Measurements from ENCODE around the gene ZMYM2.

ZMYM2 gene

GRCh38 chr13:20080377-20081164, 122.0 kb downstream of the ZMYM2 start:
- no peaks in the 10 kb centered on the region for H4K20me1 ChIP-seq (ENCODE audit: insufficient read depth, low read length)
- peaks cover 66% of the 10 kb centered on the region for H3K36me3 ChIP-seq (ENCODE audit: insufficient read depth, low read length)
- no peaks in the 10 kb centered on the region for H3K4me1 ChIP-seq (ENCODE audit: insufficient read depth, low read length)
- no peak overlapping the region for H3K9ac ChIP-seq (ENCODE audit: low read depth, low read length)
- no peak for ATAC-seq (ENCODE audit: insufficient read depth, low read depth)
- H2AFZ ChIP-seq (ENCODE audit: low read depth, low read length) = no peak overlapping the region
- no peak overlapping the region for H3K4me3 ChIP-seq (ENCODE audit: low read depth in 1 of 2, low read length in 2 of 2)
- H3K9me3 ChIP-seq (ENCODE audit: insufficient read depth, low read length, severe bottlenecking) = no peaks in the 10 kb centered on the region
- no peaks in the 10 kb centered on the region for H3K27me3 ChIP-seq (ENCODE audit: insufficient read depth, low read length, poor library complexity)
- no peak overlapping the region for H3K4me2 ChIP-seq (ENCODE audit: insufficient read depth, low read length)
- DNase-seq = no peak
- no peaks in the 10 kb centered on the region for H3K79me2 ChIP-seq (ENCODE audit: insufficient read depth, low read length)
- TF ChIP-seq, protein P1, sequence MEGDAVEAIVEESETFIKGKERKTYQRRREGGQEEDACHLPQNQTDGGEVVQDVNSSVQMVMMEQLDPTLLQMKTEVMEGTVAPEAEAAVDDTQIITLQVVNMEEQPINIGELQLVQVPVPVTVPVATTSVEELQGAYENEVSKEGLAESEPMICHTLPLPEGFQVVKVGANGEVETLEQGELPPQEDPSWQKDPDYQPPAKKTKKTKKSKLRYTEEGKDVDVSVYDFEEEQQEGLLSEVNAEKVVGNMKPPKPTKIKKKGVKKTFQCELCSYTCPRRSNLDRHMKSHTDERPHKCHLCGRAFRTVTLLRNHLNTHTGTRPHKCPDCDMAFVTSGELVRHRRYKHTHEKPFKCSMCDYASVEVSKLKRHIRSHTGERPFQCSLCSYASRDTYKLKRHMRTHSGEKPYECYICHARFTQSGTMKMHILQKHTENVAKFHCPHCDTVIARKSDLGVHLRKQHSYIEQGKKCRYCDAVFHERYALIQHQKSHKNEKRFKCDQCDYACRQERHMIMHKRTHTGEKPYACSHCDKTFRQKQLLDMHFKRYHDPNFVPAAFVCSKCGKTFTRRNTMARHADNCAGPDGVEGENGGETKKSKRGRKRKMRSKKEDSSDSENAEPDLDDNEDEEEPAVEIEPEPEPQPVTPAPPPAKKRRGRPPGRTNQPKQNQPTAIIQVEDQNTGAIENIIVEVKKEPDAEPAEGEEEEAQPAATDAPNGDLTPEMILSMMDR (IDR thresholded peaks at IDR 0.05; ENCODE audit: borderline replicate concordance, extremely low read depth, low read length, poor library complexity, severe bottlenecking) = no peak
- no peak for TF ChIP-seq EZH2 (IDR thresholded peaks at IDR 0.05; ENCODE audit: borderline replicate concordance, low read depth, low read length, severe bottlenecking)
- no peak overlapping the region for H3K27ac ChIP-seq (ENCODE audit: low read length)

- Histone ChIP-seq H3K27me3 (ENCODE audit: insufficient read depth, low read length, poor library complexity) (no peaks in the 10 kb centered on the region), H3K36me3 (ENCODE audit: insufficient read depth, low read length) (peaks cover 6% of the 10 kb centered on the region; the same call in 1 of the 2 replicates), H3K4me2 (ENCODE audit: insufficient read depth, low read length) (no peak overlapping the region), H3K4me3 (ENCODE audit: low read depth in 1 of 2, low read length in 2 of 2) (no peak overlapping the region), H2AFZ (ENCODE audit: low read depth, low read length) (no peak overlapping the region), H3K9ac (ENCODE audit: low read depth, low read length) (no peak overlapping the region), H3K4me1 (ENCODE audit: insufficient read depth, low read length) (no peaks in the 10 kb centered on the region), H3K9me3 (ENCODE audit: insufficient read depth, low read length, severe bottlenecking) (no peaks in the 10 kb centered on the region), H3K79me2 (ENCODE audit: insufficient read depth, low read length) (no peaks in the 10 kb centered on the region), H3K27ac (ENCODE audit: low read length) (no peak overlapping the region), H4K20me1 (ENCODE audit: insufficient read depth, low read length) (no peaks in the 10 kb centered on the region)
- ATAC-seq (ENCODE audit: insufficient read depth, low read depth) (peak; percentile 59; the same call in 2 of the 3 replicates), DNase-seq (no peak)
- TF ChIP-seq, protein P1 (IDR thresholded peaks at IDR 0.05; ENCODE audit: borderline replicate concordance, extremely low read depth, low read length, poor library complexity, severe bottlenecking) = peak; percentile 42
- no peak for TF ChIP-seq EZH2 (IDR thresholded peaks at IDR 0.05; ENCODE audit: borderline replicate concordance, low read depth, low read length, severe bottlenecking)
These were observed 131.8 kb downstream of the ZMYM2 start for GRCh38 chr13:20090349-20090748.

DNA sequence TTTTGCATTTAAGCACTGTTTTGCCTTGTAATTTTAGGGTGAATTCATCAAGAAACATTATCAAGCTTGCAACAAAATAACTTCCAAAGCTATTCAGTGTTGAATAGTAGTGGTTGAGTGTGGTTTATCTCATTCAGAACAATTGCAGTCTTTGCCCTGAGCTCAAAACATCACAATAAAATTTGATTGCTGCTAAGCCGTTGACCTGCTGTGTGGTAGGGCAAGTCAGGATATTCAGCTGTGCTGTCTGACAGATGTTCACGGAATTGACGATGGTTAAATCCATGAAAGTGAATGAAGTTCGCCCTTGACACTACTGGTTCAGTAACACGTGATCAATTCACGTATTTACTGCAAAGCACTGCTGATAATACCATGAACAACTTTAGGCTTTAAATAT, 135.4 kb downstream of the ZMYM2 start:
- H3K4me3 ChIP-seq (ENCODE audit: low read depth in 1 of 2, low read length in 2 of 2) = no peak overlapping the region
- no peaks in the 10 kb centered on the region for H3K79me2 ChIP-seq (ENCODE audit: insufficient read depth, low read length)
- no peak overlapping the region for H2AFZ ChIP-seq (ENCODE audit: low read depth, low read length)
- no peak overlapping the region for H3K9ac ChIP-seq (ENCODE audit: low read depth, low read length)
- peaks cover 4% of the 10 kb centered on the region; the same call in 1 of the 2 replicates for H3K4me1 ChIP-seq (ENCODE audit: insufficient read depth, low read length)
- no peak overlapping the region for H3K27ac ChIP-seq (ENCODE audit: low read length)
- no peaks in the 10 kb centered on the region for H3K27me3 ChIP-seq (ENCODE audit: insufficient read depth, low read length, poor library complexity)
- H3K36me3 ChIP-seq (ENCODE audit: insufficient read depth, low read length) = no peaks in the 10 kb centered on the region
- no peak overlapping the region for H3K4me2 ChIP-seq (ENCODE audit: insufficient read depth, low read length)
- no peaks in the 10 kb centered on the region for H4K20me1 ChIP-seq (ENCODE audit: insufficient read depth, low read length)
- no peaks in the 10 kb centered on the region for H3K9me3 ChIP-seq (ENCODE audit: insufficient read depth, low read length, severe bottlenecking)
- no peak for DNase-seq
- no peak for ATAC-seq (ENCODE audit: insufficient read depth, low read depth)
- TF ChIP-seq, protein P1 (IDR thresholded peaks at IDR 0.05; ENCODE audit: borderline replicate concordance, extremely low read depth, low read length, poor library complexity, severe bottlenecking) = no peak
- no peak for TF ChIP-seq EZH2 (IDR thresholded peaks at IDR 0.05; ENCODE audit: borderline replicate concordance, low read depth, low read length, severe bottlenecking)
